HG03342 (cell line): Measurements from ENCODE around the gene GEN1.

Experiments used
- ATAC-seq: cut with Tn5 transposase; IDR thresholded peaks from one replicate; pipeline ENCODE4 v1.9.1; 2021; ENCODE audit warnings: mild to moderate bottlenecking, moderate library complexity; ENCODE audit not compliant: unreplicated experiment

The GEN1 gene

DNA sequence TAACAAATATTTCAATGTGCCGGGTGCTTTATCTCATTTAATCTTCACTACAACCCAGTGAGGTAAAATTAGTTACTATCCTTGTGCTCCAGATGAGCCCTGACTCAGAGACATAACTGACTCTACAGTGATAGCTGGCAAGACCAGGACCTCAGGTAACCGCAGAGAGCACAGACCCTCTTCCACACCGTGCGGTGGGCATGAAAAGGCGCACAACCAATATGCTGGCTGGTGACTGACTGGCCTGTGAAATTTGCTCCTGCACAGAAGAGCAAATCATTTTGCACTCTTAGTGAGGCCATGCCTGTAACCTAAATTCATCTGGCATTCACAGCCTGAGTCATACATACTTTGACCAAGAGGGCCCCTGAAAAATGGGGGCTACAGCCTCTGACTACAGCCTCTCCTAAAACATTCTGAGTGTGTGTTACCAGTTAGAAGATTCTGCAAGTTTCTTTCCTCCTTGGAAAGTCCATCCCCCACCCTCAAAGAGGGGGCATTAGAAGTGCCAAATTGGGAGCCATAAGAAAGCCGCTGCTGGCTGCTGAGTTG lies 39.9 kb downstream of the GEN1 start:
- no peak for ATAC-seq

DNA sequence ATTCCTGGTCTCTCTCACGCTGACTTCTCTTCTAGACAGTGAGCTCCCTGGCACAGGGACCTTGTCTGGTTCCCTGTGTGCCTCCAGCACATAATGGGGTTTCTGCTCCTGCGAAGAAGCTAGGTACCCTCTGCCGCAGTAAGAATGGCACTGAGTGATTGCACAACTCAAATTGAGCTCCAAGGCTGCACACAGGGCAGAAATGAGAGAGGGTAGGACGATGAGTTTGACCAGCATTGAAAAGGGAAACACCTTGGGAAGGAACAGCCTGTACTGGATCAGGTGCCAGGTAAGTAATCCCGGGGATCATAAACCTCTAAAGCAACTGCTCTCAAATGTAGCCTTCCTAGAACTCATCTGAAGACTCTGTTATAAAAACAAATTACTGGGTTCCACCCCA lies 41.4 kb downstream of the GEN1 start:
- no peak for ATAC-seq

DNA sequence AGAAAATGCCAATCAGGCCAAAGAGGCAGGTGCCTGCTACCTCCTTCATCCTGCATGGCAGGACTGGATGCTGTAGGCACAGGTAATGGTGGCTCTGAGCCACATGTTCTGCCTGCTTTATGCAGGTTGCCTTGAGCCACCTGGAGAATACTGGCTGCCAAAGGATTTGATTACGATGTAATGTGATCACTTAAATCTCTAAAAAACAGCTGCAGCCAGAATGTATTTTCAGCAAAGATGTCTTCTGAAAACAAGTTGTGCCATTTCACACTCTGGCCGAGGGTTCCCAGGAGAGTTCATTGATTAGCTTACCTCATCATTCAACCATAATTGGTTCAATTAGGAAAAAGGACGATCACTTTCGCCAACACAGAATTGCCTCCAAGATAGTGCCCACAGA lies 44.4 kb downstream of the GEN1 start:
- ATAC-seq = no peak

DNA sequence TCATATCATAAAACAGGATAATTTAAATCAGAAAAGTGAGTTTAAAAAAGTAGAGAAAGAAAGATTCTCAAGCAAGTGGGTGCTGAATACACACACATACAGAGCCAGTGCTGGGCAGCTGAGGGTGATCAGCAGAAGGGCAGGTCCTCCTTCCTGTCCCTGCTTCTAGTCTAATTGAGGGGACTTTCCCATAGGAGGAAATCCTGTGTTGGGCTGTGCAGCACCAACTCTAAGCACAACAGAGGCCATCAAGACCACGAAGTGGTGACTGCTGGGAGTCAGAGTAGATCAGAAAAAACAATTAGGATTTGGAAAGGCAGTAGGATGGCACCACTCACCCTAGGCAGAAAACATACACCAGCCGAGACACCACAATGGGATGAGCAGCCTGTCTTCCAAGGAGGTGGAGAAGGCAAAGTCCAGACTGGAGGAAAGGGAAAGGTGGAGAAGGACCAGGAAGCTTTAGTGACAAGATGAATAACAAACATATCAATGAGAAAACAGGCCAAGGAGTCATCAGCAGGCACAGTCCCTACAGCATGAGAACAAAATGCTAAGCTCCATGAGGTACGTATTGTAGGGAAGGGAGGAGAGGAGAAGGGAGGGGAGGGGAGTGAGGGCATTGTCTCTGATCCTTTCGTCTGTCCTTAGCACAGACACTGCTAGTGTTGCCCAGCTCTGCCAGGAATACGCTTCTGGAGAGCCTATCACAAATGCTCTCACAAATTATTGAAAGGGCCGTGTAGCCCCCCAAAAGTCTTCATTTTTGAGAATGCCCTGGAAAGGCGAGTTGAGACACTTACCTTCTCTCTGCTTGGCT lies 45.6 kb downstream of the GEN1 start:
- no peak for ATAC-seq

DNA sequence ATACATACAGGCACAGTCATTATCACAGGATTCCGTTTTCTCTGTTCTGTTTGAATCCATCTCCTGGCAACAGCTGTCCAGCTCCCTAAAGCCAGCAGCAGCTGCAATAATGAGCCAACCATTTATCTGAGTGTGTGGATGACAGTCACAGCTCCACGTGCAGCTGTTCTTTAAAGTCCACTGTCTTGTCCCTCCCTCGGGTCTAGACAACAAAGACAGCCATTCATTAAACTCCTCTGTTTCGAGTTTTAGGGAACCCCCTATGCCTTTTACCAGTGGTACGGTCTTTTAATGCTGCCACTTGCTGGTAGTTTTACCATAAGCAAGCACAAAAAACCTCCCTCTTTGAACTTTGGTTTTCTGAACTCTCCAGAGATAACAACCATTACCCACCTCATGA lies 46.3 kb downstream of the GEN1 start:
- ATAC-seq = peak; percentile 43

DNA sequence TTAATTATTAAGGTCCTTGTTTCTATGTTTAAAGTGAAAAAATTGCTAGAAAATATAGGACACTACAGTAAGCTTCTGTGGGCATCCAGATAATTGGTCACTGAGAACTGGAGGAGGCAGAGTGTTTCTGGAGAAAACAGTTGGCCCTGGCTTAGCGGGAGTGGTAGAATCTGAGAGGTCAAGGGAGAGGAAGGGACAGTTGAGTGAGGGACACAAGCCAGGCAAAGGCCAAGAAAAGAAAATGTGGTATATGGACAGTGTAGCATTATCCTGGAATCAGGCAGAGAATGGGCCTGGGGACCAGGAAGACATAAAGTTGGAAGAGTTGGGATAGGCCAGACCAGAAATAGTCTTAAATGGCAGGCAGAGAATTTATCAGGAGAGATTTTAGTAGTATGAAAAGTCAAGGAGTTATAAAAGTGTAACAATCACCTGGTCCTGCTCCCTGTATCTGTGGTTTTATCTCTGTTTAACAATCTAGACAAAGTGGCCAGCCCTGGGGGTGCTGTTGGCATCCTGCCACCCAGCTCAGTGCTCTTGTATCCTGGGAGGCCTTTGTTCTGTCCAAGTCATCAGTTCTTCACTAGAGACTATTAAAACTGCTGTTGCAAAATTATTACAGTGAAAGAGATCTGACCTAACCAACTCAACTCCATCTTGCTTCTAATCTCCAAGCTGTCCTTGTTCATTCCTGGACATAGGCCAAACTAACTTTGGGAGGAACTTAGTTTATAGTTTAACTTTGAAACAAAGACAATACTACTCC lies 46.9 kb downstream of the GEN1 start:
- ATAC-seq = no peak

DNA sequence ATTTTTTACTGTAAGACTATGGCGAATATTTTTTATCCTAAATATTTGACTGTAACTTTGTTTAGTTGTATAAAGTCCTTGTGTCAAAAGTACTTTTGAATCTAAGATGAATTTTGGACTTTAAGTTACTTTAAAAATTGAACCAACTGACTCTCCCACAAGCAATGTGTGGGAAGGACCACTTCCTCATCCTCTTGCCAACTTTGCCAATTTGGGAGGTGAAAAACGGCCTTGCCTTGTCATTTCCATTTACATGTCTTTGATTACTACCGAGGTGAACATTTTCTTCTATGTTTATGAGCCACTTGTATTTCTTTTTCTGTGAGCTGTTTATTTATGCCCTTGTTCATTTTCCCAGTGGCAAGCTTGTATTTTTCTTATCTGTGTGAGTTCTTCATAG lies 49.6 kb downstream of the GEN1 start:
- ATAC-seq = no peak

DNA sequence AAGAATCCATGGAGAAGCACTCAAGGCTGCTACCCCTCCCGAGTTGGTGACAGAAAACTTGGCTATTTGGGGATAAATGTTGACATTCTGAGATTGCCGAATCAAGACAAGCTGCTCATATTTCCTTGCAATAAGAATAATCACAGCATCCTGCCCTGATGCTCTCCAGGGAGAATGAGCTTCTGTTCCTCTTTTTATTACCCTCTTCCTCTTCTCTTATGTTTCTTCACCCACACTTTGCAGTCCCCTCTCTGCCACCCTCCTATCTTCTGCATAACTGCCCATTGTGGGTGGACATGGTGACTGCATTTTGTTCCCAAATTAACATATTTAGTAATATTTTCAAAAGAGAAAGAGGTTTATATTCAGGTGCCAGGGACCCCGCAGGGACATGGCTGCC lies 50.4 kb downstream of the GEN1 start:
- ATAC-seq = peak; percentile 48

DNA sequence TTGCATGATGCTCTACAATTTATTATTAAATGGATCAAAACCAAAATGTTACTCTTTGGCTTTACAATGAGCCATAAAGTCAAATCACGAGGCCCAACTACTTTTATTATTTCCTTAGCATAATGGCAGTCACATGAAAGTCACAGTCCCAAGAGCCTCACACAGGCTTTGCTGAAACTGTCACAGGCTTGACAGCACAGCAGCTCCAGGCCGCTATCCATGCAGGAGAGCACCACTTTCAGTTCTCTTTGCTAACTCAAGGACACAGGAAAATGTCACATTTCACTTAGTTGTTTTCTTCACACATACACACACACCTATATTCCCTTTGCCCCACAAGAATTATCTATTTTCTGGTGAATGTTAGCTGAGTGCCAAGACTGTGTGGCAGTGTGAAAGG lies 51.2 kb downstream of the GEN1 start:
- ATAC-seq = peak; percentile 51

GRCh38 chr2:17805717-17806363 lies 51.9 kb downstream of the GEN1 start:
- no peak for ATAC-seq

DNA sequence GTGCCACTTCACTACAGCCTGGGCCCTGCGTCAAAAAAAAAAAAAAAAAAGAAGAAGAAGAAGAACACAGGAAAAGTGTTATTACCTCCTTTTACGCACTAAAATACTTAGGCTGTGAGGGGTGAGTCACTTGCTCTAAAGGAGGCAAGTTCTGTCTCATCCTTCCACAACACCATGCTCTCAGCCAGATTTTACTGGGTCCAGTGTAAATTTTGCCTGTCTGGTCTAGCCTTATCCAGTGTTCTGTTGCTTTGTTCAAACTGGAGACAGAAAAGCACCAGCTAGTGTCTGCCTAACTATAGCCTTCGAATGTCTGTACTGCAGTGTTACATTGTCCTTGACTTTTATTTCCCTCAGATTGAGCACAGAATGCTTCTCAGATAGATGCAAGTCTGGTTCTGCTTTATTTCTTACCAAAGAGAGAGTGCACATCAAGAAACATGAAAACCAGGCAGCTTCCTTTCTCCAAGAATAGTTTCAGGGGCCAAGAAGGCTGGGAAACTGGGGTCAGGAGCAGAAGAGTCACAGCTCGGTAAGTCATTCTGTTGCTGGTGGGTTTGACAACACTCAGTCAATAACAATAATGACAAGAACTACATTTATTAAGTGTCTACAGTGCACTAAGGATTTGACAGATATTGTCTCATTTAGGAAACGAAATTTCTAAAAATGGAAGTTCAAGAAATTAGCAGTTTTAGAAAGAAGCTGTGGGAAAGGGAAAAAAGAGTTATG lies 59.2 kb downstream of the GEN1 start:
- peak; percentile 45 for ATAC-seq

GRCh38 chr2:17813742-17814473 lies 60.0 kb downstream of the GEN1 start:
- ATAC-seq = peak; percentile 88

GRCh38 chr2:17814601-17815000 lies 60.7 kb downstream of the GEN1 start:
- no peak for ATAC-seq

DNA sequence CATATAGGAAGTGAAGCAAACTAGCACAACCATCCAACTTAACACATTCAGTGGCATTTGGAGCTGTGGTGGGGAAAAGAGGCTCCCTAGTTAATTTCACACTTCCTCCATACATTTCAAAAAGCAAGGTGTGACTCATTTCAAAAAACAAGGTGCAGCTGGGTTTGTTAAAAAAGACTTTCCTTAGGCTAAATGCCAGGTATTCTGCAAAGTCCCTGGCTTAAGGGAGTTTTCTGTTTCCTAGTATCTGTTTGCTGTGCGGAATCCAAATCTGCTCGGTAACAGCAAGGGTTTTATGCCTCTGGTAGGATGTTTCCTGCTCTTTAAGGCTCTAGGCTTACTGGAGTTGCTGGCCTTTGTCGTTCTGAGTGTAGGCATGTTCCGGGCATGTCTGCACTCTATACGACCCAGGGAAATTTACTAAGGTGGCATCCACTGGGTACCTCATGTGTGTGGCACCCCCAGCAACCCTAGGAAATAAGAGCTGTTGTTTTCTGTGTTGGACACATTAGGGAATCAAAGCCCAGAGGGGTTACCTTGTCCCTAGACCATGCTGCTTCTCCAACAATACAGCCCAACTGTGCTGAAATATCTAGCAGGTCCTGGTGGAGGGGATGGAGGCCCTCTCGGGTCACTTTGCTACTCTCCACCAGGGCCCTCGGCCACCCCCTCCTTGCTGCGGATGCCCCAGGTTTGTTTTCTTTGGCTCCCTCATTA lies 61.7 kb downstream of the GEN1 start:
- peak; percentile 29 for ATAC-seq

- no peak for ATAC-seq
Observed at GRCh38 chr2:17816396-17817245, 62.7 kb downstream of the GEN1 start, which contains the start of gene MSGN1. TSS of gene MSGN1 (plus strand) at chr2:17816460. CDS start at chr2:17816519, 59 bp downstream.

- no peak for ATAC-seq
Observed at GRCh38 chr2:17818235-17818815, 64.4 kb downstream of the GEN1 start.

DNA sequence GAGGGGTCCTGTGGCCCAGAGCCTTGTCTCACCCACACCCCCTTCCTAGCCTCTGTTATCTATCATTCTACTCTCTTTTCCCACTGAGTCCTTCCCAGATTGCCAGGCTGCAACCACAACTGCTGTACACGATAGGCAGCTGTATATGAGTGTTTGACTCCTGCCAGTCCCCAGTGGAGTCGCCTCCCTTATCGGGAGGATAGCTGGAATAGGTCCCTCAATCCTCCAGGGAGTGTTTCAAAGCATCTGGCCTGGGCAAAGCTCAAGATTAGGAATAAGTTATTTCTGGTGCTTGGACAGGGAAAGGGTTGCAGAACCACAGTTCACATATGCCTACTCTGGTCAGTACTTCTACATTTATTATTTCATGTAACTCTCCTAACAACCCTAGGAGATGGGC lies 67.1 kb downstream of the GEN1 start:
- ATAC-seq = no peak
